SK-N-SH treated with all-trans-retinoic acid at 6 μM for 48 hours (cell line): ENCODE data around the gene ZNF8.

Source experiments
- PATZ1 ChIP-seq: fragments of 250-450 bp; sonication (Bioruptor Pico); IDR thresholded peaks from 2 replicates; pipeline ENCODE4 v1.8.0; 2020; ENCODE audit warnings: mild to moderate bottlenecking, moderate library complexity, borderline replicate concordance
- TCF4 ChIP-seq: fragments of 250-450 bp; sonication (Bioruptor Pico); IDR thresholded peaks from 2 replicates; pipeline ENCODE4 v1.8.0; 2021; ENCODE audit warnings: mild to moderate bottlenecking, moderate library complexity, borderline replicate concordance
- ZFP30 ChIP-seq: fragments of 450-650 bp; formaldehyde crosslinking; IDR thresholded peaks from 2 replicates; pipeline ENCODE4 v1.5.0; 2022; ENCODE audit warnings: mild to moderate bottlenecking, moderate library complexity
- ZNF70 ChIP-seq: fragments of 450-650 bp; formaldehyde crosslinking; IDR thresholded peaks from 2 replicates; pipeline ENCODE4 v1.5.0; 2020; ENCODE audit warnings: mild to moderate bottlenecking, moderate library complexity

- TF ChIP-seq TCF4 = no peak
- no peak for TF ChIP-seq ZNF70 (CRISPR knock-in tag)
- TF ChIP-seq PATZ1 = no peak
- TF ChIP-seq ZFP30 (CRISPR knock-in tag) = no peak
Observed at GRCh38 chr19:58296104-58296503, 17.3 kb downstream of the ZNF8 start.
